ENCODE results near the gene EPB41L2. TPM values are rescaled to one million over a fixed set of nuclear protein-coding genes. Genes with fewer than 3 reads are reported as not detected.

Gene EPB41L2
- total RNA-seq, 3 donors from 2014 or later (not counting 1 experiment from before 2014, with no cell fraction given) = 6.8 to 11.4 (median 11.0) TPM

DNA sequence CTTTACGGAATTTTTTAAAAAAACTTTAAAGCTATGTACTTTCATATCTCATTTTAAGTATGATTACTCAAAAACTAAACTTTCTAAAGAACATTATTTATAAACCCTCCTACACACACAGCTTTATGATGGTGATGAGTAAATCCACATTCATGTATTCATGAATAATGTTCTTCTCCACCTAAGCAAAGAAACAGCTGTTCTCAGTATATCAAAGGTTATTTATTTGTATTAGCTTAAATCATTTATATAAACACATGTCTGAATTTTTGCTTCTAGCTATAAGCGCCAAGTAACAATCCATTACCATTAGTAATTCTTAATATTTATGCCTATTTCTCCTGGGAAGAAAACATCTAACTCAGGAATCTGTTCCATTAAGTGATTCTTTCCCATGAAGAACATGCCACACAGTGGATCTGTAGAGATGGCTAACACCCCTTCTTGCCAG, 172.5 kb downstream of the EPB41L2 start:
- H3K4me3 Mint-ChIP-seq = no peak overlapping the region
- TF ChIP-seq, protein P1, sequence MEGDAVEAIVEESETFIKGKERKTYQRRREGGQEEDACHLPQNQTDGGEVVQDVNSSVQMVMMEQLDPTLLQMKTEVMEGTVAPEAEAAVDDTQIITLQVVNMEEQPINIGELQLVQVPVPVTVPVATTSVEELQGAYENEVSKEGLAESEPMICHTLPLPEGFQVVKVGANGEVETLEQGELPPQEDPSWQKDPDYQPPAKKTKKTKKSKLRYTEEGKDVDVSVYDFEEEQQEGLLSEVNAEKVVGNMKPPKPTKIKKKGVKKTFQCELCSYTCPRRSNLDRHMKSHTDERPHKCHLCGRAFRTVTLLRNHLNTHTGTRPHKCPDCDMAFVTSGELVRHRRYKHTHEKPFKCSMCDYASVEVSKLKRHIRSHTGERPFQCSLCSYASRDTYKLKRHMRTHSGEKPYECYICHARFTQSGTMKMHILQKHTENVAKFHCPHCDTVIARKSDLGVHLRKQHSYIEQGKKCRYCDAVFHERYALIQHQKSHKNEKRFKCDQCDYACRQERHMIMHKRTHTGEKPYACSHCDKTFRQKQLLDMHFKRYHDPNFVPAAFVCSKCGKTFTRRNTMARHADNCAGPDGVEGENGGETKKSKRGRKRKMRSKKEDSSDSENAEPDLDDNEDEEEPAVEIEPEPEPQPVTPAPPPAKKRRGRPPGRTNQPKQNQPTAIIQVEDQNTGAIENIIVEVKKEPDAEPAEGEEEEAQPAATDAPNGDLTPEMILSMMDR (IDR thresholded peaks at IDR 0.05) = no peak
- Histone ChIP-seq H3K4me3 (ENCODE audit: low read length) (no peak overlapping the region), H3K27ac (ENCODE audit: low read length) (no peak overlapping the region), H3K36me3 (ENCODE audit: control insufficient read depth, insufficient read depth, low read length) (no peaks in the 10 kb centered on the region), H3K4me1 (ENCODE audit: control insufficient read depth, insufficient read depth, low read length) (no peaks in the 10 kb centered on the region), H3K27me3 (ENCODE audit: control insufficient read depth, insufficient read depth, low read length) (no peaks in the 10 kb centered on the region), H3K9me3 (ENCODE audit: control insufficient read depth, insufficient read depth, low read length) (no peaks in the 10 kb centered on the region)
- no peaks in the 10 kb centered on the region for H3K27me3 Mint-ChIP-seq (ENCODE audit: low read depth in 2 of 2)
- no peaks in the 10 kb centered on the region for H3K9me3 Mint-ChIP-seq
- no peak overlapping the region for H3K27ac Mint-ChIP-seq
- no peaks in the 10 kb centered on the region for H3K4me1 Mint-ChIP-seq
- DNase-seq (no peak), ATAC-seq (no peak)
- WGBS (ENCODE audit: insufficient coverage) = 100% methylated on average over 1 of the region's 2 CpGs
- no peaks in the 10 kb centered on the region for H3K36me3 Mint-ChIP-seq
- intact Hi-C loops (cut with micrococcal nuclease) = no loop called here

DNA sequence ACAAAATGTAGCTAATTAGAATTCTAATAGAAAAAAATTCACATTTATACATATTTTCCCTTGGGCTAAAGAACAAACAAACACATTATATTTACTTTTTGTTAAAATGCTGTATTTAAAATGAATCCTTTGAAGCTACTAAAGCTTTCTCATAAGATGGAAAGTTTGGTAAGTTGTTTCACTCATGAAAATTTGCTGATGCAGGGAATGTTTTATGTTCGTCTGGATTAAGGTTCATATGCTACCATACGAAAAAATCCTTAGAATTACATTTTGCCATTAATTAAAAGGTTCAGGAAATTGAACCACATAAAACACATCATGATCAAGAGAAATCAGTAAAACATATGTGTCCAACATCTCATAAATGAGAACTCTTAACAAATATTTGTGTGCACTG, 173.6 kb downstream of the EPB41L2 start:
- Histone ChIP-seq H3K27ac (ENCODE audit: low read length) (no peak overlapping the region), H3K27me3 (ENCODE audit: control insufficient read depth, insufficient read depth, low read length) (no peaks in the 10 kb centered on the region), H3K4me1 (ENCODE audit: control insufficient read depth, insufficient read depth, low read length) (no peaks in the 10 kb centered on the region), H3K36me3 (ENCODE audit: control insufficient read depth, insufficient read depth, low read length) (no peaks in the 10 kb centered on the region), H3K4me3 (ENCODE audit: low read length) (no peak overlapping the region), H3K9me3 (ENCODE audit: control insufficient read depth, insufficient read depth, low read length) (no peaks in the 10 kb centered on the region)
- no peak for ATAC-seq
- no peaks in the 10 kb centered on the region for H3K4me1 Mint-ChIP-seq
- no peaks in the 10 kb centered on the region for H3K9me3 Mint-ChIP-seq
- H3K36me3 Mint-ChIP-seq = no peaks in the 10 kb centered on the region
- H3K27ac Mint-ChIP-seq = no peak overlapping the region
- no CpG with 5 or more reads among the region's 2 CpGs for WGBS (ENCODE audit: insufficient coverage)
- no peak overlapping the region for H3K4me3 Mint-ChIP-seq
- intact Hi-C loops (cut with micrococcal nuclease) = loop anchor here (10.0 kb wide), 1 partner anchor 1405 kb away; no protein-coding TSS in a partner anchor
- TF ChIP-seq, protein P1 (IDR thresholded peaks at IDR 0.05) = no peak
- no peak for DNase-seq
- H3K27me3 Mint-ChIP-seq (ENCODE audit: low read depth in 2 of 2) = no peaks in the 10 kb centered on the region

DNA sequence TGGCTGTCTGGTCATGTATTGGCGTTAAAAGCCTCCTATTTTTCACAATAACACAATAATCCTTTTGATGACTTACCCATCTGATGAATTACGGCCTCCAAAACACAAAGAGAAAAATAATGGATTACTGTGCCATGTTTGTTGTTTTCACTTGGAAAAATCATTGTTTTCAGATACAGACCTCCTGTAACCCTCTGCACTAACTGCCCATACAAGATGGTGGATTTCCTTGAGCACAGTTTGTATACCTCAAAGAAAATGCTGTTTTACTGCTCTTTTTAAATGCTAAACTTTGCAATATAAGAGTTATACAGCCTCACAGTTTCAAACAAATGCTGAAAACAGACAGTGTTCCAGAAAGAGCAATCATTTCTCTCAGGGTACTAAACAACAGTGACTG, 174.8 kb downstream of the EPB41L2 start:
- Histone ChIP-seq H3K27ac (ENCODE audit: low read length) (no peak overlapping the region), H3K36me3 (ENCODE audit: control insufficient read depth, insufficient read depth, low read length) (no peaks in the 10 kb centered on the region), H3K27me3 (ENCODE audit: control insufficient read depth, insufficient read depth, low read length) (no peaks in the 10 kb centered on the region), H3K9me3 (ENCODE audit: control insufficient read depth, insufficient read depth, low read length) (no peaks in the 10 kb centered on the region), H3K4me1 (ENCODE audit: control insufficient read depth, insufficient read depth, low read length) (no peaks in the 10 kb centered on the region), H3K4me3 (ENCODE audit: low read length) (no peak overlapping the region)
- TF ChIP-seq, protein P1 (IDR thresholded peaks at IDR 0.05) = no peak
- no peaks in the 10 kb centered on the region for H3K36me3 Mint-ChIP-seq
- 100% methylated on average over 1 of the region's 2 CpGs for WGBS (ENCODE audit: insufficient coverage)
- no peaks in the 10 kb centered on the region for H3K4me1 Mint-ChIP-seq
- no peaks in the 10 kb centered on the region for H3K27me3 Mint-ChIP-seq (ENCODE audit: low read depth in 2 of 2)
- no peak overlapping the region for H3K4me3 Mint-ChIP-seq
- ATAC-seq (no peak), DNase-seq (no peak)
- intact Hi-C loops (cut with micrococcal nuclease) = loop anchor here (10.0 kb wide), 1 partner anchor 1407 kb away; no protein-coding TSS in a partner anchor
- H3K9me3 Mint-ChIP-seq = no peaks in the 10 kb centered on the region
- H3K27ac Mint-ChIP-seq = no peak overlapping the region

DNA sequence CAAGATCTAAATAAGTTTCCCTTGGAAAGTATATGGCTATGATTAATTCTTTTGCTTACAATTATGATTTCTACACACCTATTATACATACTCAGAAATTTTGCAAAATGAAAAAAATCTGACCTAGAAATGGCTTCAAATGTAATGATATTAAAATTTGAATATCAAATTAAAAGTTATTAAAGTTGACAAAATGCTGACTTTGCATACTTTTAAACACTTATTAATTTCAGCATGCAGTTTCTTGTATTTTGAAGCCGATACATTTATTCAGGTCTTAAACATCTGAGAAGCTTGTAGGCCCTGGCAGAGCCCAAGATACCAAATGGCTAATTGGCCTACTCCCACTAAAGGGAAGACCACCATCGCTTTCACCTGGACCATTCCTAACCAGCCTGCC, 176.1 kb downstream of the EPB41L2 start:
- no peak overlapping the region for H3K27ac ChIP-seq (ENCODE audit: low read length)
- ATAC-seq = no peak
- H3K4me1 ChIP-seq (ENCODE audit: control insufficient read depth, insufficient read depth, low read length) = no peaks in the 10 kb centered on the region
- intact Hi-C loops (cut with micrococcal nuclease) = loop anchor here (10.0 kb wide), 1 partner anchor 1408 kb away; no protein-coding TSS in a partner anchor
- no peaks in the 10 kb centered on the region for H3K4me1 Mint-ChIP-seq
- H3K27me3 ChIP-seq (ENCODE audit: control insufficient read depth, insufficient read depth, low read length) = no peaks in the 10 kb centered on the region
- no peak for DNase-seq
- no peak overlapping the region for H3K4me3 ChIP-seq (ENCODE audit: low read length)
- TF ChIP-seq, protein P1 (IDR thresholded peaks at IDR 0.05) = no peak
- H3K27me3 Mint-ChIP-seq (ENCODE audit: low read depth in 2 of 2) = no peaks in the 10 kb centered on the region
- 91% methylated on average over 2 of the region's 2 CpGs for WGBS (ENCODE audit: insufficient coverage)
- H3K36me3 Mint-ChIP-seq = no peaks in the 10 kb centered on the region
- H3K9me3 ChIP-seq (ENCODE audit: control insufficient read depth, insufficient read depth, low read length) = no peaks in the 10 kb centered on the region
- H3K36me3 ChIP-seq (ENCODE audit: control insufficient read depth, insufficient read depth, low read length) = no peaks in the 10 kb centered on the region
- H3K9me3 Mint-ChIP-seq = no peaks in the 10 kb centered on the region
- no peak overlapping the region for H3K27ac Mint-ChIP-seq
- no peak overlapping the region for H3K4me3 Mint-ChIP-seq

All from natural killer cell (primary cell).